ENCODE measurements around the gene ZCCHC2. TPM values are rescaled to one million over a fixed set of nuclear protein-coding genes. Genes with fewer than 3 reads are reported as not detected.

Gene ZCCHC2
- total and polyA plus RNA-seq, 2 of the 13 experiments (the other 11 are each of a cell fraction or from before 2014, with no cell fraction given): 62.5 to 76.1 TPM

DNA sequence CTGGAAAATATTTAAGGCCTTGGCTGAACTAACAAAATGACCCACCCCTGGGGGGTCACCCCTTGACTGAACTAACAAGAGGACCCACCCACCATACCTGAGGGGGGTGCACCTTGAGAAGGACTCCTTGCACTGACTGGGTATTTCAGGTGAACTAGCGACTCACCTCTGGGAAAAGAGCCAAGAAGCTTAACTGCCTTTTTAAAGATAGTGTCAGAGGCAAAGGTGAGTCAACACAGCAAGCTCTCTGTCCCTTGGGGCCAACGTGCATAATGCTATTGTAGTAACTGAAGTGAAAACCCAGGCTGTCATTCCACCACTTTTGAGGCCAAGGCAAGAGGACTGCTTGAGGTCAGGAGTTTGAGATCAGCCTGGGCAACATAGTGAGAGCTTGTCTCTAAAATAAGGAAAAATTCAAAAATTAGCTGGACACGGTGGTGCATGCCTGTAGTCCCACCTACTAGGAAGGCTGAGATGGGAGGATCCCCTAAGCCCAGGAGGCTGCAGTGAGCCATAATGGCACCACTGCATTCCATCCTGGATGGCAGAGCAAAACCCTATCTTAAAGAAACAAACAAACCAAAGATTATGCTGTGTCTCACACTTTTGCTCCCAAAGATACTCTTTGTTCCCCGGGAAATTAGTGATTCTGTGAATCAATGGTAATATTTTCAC, 36.4 kb upstream of the ZCCHC2 start:
- no peak overlapping the region for H3K27ac ChIP-seq (ENCODE audit: extremely low read length, insufficient read depth, low read length)
- TF ChIP-seq IRF2 (CRISPR knock-in tag; IDR thresholded peaks at IDR 0.05) (peak; percentile 53; the same call in 1 of the 2 replicates), ZNF615 (CRISPR knock-in tag; IDR thresholded peaks at IDR 0.05; ENCODE audit: borderline replicate concordance) (no peak), DPF2 (CRISPR knock-in tag; IDR thresholded peaks at IDR 0.05; ENCODE audit: borderline replicate concordance, low read depth) (0 out of 2 replicates have a peak, but pooled peaks have one; percentile 34), POGZ (CRISPR knock-in tag; IDR thresholded peaks at IDR 0.05) (peak; percentile 38; the same call in 1 of the 2 replicates), CREB1 (IDR thresholded peaks at IDR 0.05) (no peak), CREB1 (CRISPR knock-in tag; IDR thresholded peaks at IDR 0.05) (no peak; the same call in 1 of the 2 replicates), ZEB1 (IDR thresholded peaks at IDR 0.05; ENCODE audit: insufficient replicate concordance, low read depth) (peak; percentile 86), NR2F6 (IDR thresholded peaks at IDR 0.05) (peak; percentile 51; the same call in 1 of the 2 replicates), NR2F6 (CRISPR knock-in tag; IDR thresholded peaks at IDR 0.05) (no peak), FOXP1 (IDR thresholded peaks at IDR 0.05) (no peak), FOXP1 (CRISPR knock-in tag; IDR thresholded peaks at IDR 0.05) (0 out of 2 replicates have a peak, but pooled peaks have one; percentile 31), SAP130 (CRISPR knock-in tag; IDR thresholded peaks at IDR 0.05; ENCODE audit: low read depth) (peak; percentile 43), SOX5 (CRISPR knock-in tag; IDR thresholded peaks at IDR 0.05; ENCODE audit: borderline replicate concordance) (peak; percentile 90), MZF1 (CRISPR knock-in tag; IDR thresholded peaks at IDR 0.05; ENCODE audit: borderline replicate concordance) (no peak), RARA (CRISPR knock-in tag; IDR thresholded peaks at IDR 0.05) (peak; percentile 40; the same call in 1 of the 2 replicates), GATAD2A (CRISPR knock-in tag; IDR thresholded peaks at IDR 0.05) (peak; percentile 50; the same call in 1 of the 2 replicates), JUN (CRISPR knock-in tag; IDR thresholded peaks at IDR 0.05) (no peak), HOXA3 (CRISPR knock-in tag; IDR thresholded peaks at IDR 0.05) (0 out of 2 replicates have a peak, but pooled peaks have one; percentile 13), ZFX (CRISPR knock-in tag; IDR thresholded peaks at IDR 0.05; ENCODE audit: low read depth) (0 out of 2 replicates have a peak, but pooled peaks have one; percentile 20), SOX6 (IDR thresholded peaks at IDR 0.05) (no peak), SOX6 (CRISPR knock-in tag; IDR thresholded peaks at IDR 0.05) (peak; percentile 89), PAXIP1 (CRISPR knock-in tag; conservative IDR thresholded peaks at IDR 0.05) (peak; percentile 36; the same call in 1 of the 2 replicates), HNF4A (CRISPR knock-in tag; IDR thresholded peaks at IDR 0.05) (peak; percentile 63; the same call in 1 of the 2 replicates), ETV5 (CRISPR knock-in tag; IDR thresholded peaks at IDR 0.05; ENCODE audit: borderline replicate concordance) (peak; percentile 19; the same call in 1 of the 2 replicates), ZFY (CRISPR knock-in tag; IDR thresholded peaks at IDR 0.05) (no peak)

More for the DNA sequence above, 36.4 kb upstream of the ZCCHC2 start:
- H2AFZ ChIP-seq (ENCODE audit: low read length): no peak overlapping the region
- H3K4me1 ChIP-seq (ENCODE audit: insufficient read depth, low read length): peaks cover 29% of the 10 kb centered on the region
- WGBS (ENCODE audit: low lambda C conversion rate): 26% methylated on average over 4 of the region's 4 CpGs
- H3K79me2 ChIP-seq (ENCODE audit: insufficient read depth, low read length): no peaks in the 10 kb centered on the region
- peak; percentile 62 for FAIRE-seq
- no TSS peak for BruUV-seq (replicated peaks)
- peak overlapping the region; percentile 66 for H3K4me2 ChIP-seq (ENCODE audit: low read depth, low read length)
- no peaks in the 10 kb centered on the region for H4K20me1 ChIP-seq (ENCODE audit: insufficient read depth, low read length)
- peak; percentile 90 for ATAC-seq
- DNase-seq (ENCODE audit: low spot score): peak; percentile 69
- in situ Hi-C loops (cut with HindIII; ENCODE audit: extremely low pct_ligation_motif_present, low pct_unique_long_range_greater_than_20kb): no loop called here
- ChIA-PET POLR2A (no interaction called here), CTCF (ENCODE audit: low intra/inter-chr PET ratio, low total read pairs) (interaction anchor here (0.7 kb wide), 1 partner anchor 24 kb away, joined by 3 read pairs; no protein-coding TSS in a partner anchor)
- peak overlapping the region in 1 of 3 experiments; percentile 26; a peak in 1 of 6 replicates for H3K4me3 ChIP-seq (replicated peaks in 1 of 3; ENCODE audit: insufficient read depth in 1 of 3, low read depth in 2 of 3, low read length in 3 of 3)
- intact Hi-C loops (cut with micrococcal nuclease; ENCODE audit: unreplicated experiment): loop anchor here (1.0 kb wide), 1 partner anchor 35 kb away; no protein-coding TSS in a partner anchor
- H3K9me3 ChIP-seq (ENCODE audit: low read length): no peaks in the 10 kb centered on the region
- no peaks in the 10 kb centered on the region for H3K36me3 ChIP-seq (replicated peaks in 1 of 2; ENCODE audit: control insufficient read depth in 1 of 2, insufficient read depth in 2 of 2, low read length in 2 of 2)
- H3K27me3 ChIP-seq (ENCODE audit: control insufficient read depth in 1 of 2, insufficient read depth in 2 of 2, low read length in 2 of 2): no peaks in the 10 kb centered on the region
- no peak overlapping the region for H3K9ac ChIP-seq (ENCODE audit: insufficient read depth, low read depth, low read length)
